Effector CD8-positive, alpha-beta T cell (primary cell): Measurements from ENCODE around the gene RALGPS1.

Experiments used
- DNase-seq: peaks from one replicate; lab custom pipeline; 2025; lab: John Stamatoyannopoulos, UW

RALGPS1 gene

GRCh38 chr9:126955811-126956210 is 41.2 kb downstream of the RALGPS1 start:
- no peak for DNase-seq

GRCh38 chr9:126956917-126957686 is 42.5 kb downstream of the RALGPS1 start:
- no peak for DNase-seq

- no peak for DNase-seq
Observed at GRCh38 chr9:126957687-126958053, 43.1 kb downstream of the RALGPS1 start.

- no peak for DNase-seq
Observed at GRCh38 chr9:126959336-126959735, 44.8 kb downstream of the RALGPS1 start.

- no peak for DNase-seq
Observed at GRCh38 chr9:126959917-126960316, 45.3 kb downstream of the RALGPS1 start.

GRCh38 chr9:126962336-126962735 is 47.8 kb downstream of the RALGPS1 start:
- no peak for DNase-seq

- no peak for DNase-seq
Observed at GRCh38 chr9:126965077-126965476, 50.5 kb downstream of the RALGPS1 start.

- no peak for DNase-seq
Observed at GRCh38 chr9:126965541-126966428, 51.2 kb downstream of the RALGPS1 start.

- DNase-seq = no peak
Observed at GRCh38 chr9:126971261-126971660, 56.7 kb downstream of the RALGPS1 start.

GRCh38 chr9:126973651-126974529 is 59.3 kb downstream of the RALGPS1 start:
- no peak for DNase-seq

GRCh38 chr9:126974594-126974993 is 60.0 kb downstream of the RALGPS1 start:
- DNase-seq = no peak

GRCh38 chr9:126975327-126976220 is 61.0 kb downstream of the RALGPS1 start:
- no peak for DNase-seq

GRCh38 chr9:126979461-126979860 is 64.9 kb downstream of the RALGPS1 start:
- DNase-seq = no peak

- no peak for DNase-seq
Observed at GRCh38 chr9:126980231-126980630, 65.6 kb downstream of the RALGPS1 start.

GRCh38 chr9:126981218-126981617 is 66.6 kb downstream of the RALGPS1 start:
- DNase-seq = no peak

GRCh38 chr9:126982215-126983002 is 67.8 kb downstream of the RALGPS1 start:
- DNase-seq = no peak

GRCh38 chr9:126983767-126984166 is 69.2 kb downstream of the RALGPS1 start:
- no peak for DNase-seq

GRCh38 chr9:126984969-126985368 is 70.4 kb downstream of the RALGPS1 start:
- DNase-seq = no peak

- DNase-seq = peak; percentile 67
Observed at GRCh38 chr9:126985870-126986498, 71.4 kb downstream of the RALGPS1 start.

- no peak for DNase-seq
Observed at GRCh38 chr9:126986506-126986951, 71.9 kb downstream of the RALGPS1 start.
